Osteocyte (in vitro differentiated cells): ENCODE data around the gene UBE2D4. TPM values are rescaled to one million over a fixed set of nuclear protein-coding genes. Genes with fewer than 3 reads are reported as not detected.
"Not testable (repeated sequence)": the region's sequence is repeated elsewhere in the genome, so short reads cannot be mapped to it uniquely, and the experiment has no call there.

Experiments used
- DNase-seq: peaks from one replicate; pipeline ENCODE4 v3.0.0; 2021; ENCODE audit warnings: mixed read lengths; ENCODE audit not compliant: unreplicated experiment; ENCODE audit errors: extremely low spot score
- H3K27ac Mint-ChIP-seq: one replicate; pipeline ENCODE4 v1.8.0; 2021; ENCODE audit warnings: mild to moderate bottlenecking, mixed read lengths; ENCODE audit not compliant: unreplicated experiment
- H3K27me3 Mint-ChIP-seq: one replicate; pipeline ENCODE4 v1.8.0; 2021; ENCODE audit warnings: mixed read lengths; ENCODE audit not compliant: unreplicated experiment
- H3K36me3 Mint-ChIP-seq: one replicate; pipeline ENCODE4 v1.8.0; 2021; ENCODE audit warnings: mixed read lengths; ENCODE audit not compliant: unreplicated experiment
- H3K4me1 Mint-ChIP-seq: one replicate; pipeline ENCODE4 v1.8.0; 2021; ENCODE audit warnings: mixed read lengths; ENCODE audit not compliant: unreplicated experiment
- H3K4me3 Mint-ChIP-seq: one replicate; pipeline ENCODE4 v1.8.0; 2021; ENCODE audit warnings: mild to moderate bottlenecking, moderate library complexity, mixed read lengths; ENCODE audit not compliant: unreplicated experiment
- H3K9me3 Mint-ChIP-seq: one replicate; pipeline ENCODE4 v1.8.0; 2021; ENCODE audit warnings: mixed read lengths; ENCODE audit not compliant: unreplicated experiment
- total RNA-seq: library from RNA; stranded (reverse); gene quantifications from 2 replicates; pipeline ENCODE4 v1.2.1, GENCODE V29; 2021
- TF ChIP-seq, protein P1 (sequence below): fragments of 200-600 bp; sonication (generic); IDR thresholded peaks from 2 replicates; pipeline ENCODE4 v1.5.0; 2021; ENCODE audit warnings: antibody characterized with exemption, mild to moderate bottlenecking, moderate library complexity

UBE2D4 gene
- total RNA-seq, 1 donor from 2014 or later, result 18.5 TPM

DNA sequence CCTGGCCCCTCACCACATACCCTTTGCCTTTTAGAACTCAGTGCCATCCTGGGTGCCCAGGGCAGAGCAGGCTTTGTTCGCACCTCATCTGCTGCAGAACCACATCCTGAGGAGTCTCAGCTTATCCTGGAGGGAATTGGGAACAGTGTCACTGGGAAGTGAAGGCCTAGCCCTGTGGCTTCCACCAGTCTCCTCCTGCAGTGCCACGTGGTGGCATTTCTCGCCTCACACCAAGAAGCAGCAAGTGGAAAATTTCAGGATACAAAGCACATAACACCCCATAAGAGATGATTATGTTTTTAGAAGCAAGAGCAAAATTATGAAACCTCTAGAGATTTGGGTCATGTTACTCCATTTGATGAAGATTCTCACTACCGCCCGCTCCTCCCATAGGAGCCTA is 26.8 kb downstream of the UBE2D4 start:
- no peak overlapping the region for H3K27ac Mint-ChIP-seq
- TF ChIP-seq, protein P1, sequence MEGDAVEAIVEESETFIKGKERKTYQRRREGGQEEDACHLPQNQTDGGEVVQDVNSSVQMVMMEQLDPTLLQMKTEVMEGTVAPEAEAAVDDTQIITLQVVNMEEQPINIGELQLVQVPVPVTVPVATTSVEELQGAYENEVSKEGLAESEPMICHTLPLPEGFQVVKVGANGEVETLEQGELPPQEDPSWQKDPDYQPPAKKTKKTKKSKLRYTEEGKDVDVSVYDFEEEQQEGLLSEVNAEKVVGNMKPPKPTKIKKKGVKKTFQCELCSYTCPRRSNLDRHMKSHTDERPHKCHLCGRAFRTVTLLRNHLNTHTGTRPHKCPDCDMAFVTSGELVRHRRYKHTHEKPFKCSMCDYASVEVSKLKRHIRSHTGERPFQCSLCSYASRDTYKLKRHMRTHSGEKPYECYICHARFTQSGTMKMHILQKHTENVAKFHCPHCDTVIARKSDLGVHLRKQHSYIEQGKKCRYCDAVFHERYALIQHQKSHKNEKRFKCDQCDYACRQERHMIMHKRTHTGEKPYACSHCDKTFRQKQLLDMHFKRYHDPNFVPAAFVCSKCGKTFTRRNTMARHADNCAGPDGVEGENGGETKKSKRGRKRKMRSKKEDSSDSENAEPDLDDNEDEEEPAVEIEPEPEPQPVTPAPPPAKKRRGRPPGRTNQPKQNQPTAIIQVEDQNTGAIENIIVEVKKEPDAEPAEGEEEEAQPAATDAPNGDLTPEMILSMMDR, result no peak
- H3K36me3 Mint-ChIP-seq, result peaks cover 33% of the 10 kb centered on the region
- no peak overlapping the region for H3K4me3 Mint-ChIP-seq
- no peaks in the 10 kb centered on the region for H3K9me3 Mint-ChIP-seq
- no peaks in the 10 kb centered on the region for H3K4me1 Mint-ChIP-seq
- no peaks in the 10 kb centered on the region for H3K27me3 Mint-ChIP-seq
- no peak for DNase-seq

DNA sequence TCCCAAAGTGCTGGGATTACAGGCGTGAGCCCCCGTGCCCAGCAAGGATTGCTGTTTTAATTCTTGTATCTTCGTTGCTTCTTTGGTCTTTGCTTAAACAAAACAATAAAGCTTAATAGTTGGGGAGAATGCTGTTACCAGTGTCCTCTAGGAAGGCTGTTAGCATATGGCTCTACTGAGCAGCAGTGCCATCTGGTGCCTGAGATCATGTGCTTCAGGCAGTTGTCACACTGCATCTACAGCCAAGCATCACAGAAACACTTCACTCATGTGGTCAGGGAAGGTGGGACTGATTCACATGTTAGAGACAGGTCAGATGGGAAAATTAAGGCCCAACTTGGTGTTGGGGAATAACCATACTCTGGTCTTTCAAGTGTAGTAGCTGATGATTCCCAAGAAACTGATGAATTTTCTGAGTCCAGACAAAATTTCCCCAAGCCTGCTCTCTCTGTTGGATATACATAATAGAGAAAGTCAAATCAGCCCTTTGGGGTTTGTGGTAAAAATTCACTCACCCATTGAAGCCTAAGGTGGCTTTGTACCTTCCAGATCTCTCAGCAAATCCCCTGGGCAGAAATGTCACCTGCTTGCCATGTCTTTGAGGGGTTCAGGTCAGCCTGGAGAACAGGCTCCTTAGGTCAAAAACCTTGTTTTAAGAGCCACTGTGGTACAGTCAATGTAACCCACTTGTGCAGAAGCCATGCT is 28.4 kb downstream of the UBE2D4 start:
- Mint-ChIP-seq H3K27ac (no peak overlapping the region), H3K4me3 (no peak overlapping the region)

GRCh38 chr7:43956027-43956426 is 29.8 kb downstream of the UBE2D4 start:
- Mint-ChIP-seq H3K36me3 (peaks cover 27% of the 10 kb centered on the region), H3K4me1 (no peaks in the 10 kb centered on the region), H3K9me3 (no peaks in the 10 kb centered on the region), H3K27ac (no peak overlapping the region), H3K4me3 (no peak overlapping the region), H3K27me3 (no peaks in the 10 kb centered on the region)
- DNase-seq, result no peak
- TF ChIP-seq, protein P1, result no peak

More for the DNA sequence above, 28.4 kb downstream of the UBE2D4 start:
- TF ChIP-seq, protein P1, result peak; percentile 58
- Mint-ChIP-seq H3K4me1 (no peaks in the 10 kb centered on the region), H3K27me3 (no peaks in the 10 kb centered on the region), H3K9me3 (no peaks in the 10 kb centered on the region), H3K36me3 (peaks cover 27% of the 10 kb centered on the region)
- DNase-seq, result no peak

- Mint-ChIP-seq H3K9me3 (no peaks in the 10 kb centered on the region), H3K4me3 (no peak overlapping the region), H3K27ac (no peak overlapping the region), H3K27me3 (no peaks in the 10 kb centered on the region), H3K36me3 (peaks cover 8% of the 10 kb centered on the region), H3K4me1 (no peaks in the 10 kb centered on the region)
- TF ChIP-seq, protein P1, result no peak
- DNase-seq, result no peak
These were observed 34.7 kb downstream of the UBE2D4 start for GRCh38 chr7:43960933-43961332.

GRCh38 chr7:43966392-43966791 is 40.2 kb downstream of the UBE2D4 start:
- not testable (repeated sequence) for H3K27ac Mint-ChIP-seq, H3K4me1 Mint-ChIP-seq, H3K9me3 Mint-ChIP-seq, H3K27me3 Mint-ChIP-seq, DNase-seq, H3K36me3 Mint-ChIP-seq, H3K4me3 Mint-ChIP-seq

- H3K9me3 Mint-ChIP-seq, H3K27me3 Mint-ChIP-seq, DNase-seq, H3K4me3 Mint-ChIP-seq, H3K36me3 Mint-ChIP-seq, H3K4me1 Mint-ChIP-seq, H3K27ac Mint-ChIP-seq: not testable (repeated sequence)
These were observed 42.2 kb downstream of the UBE2D4 start for GRCh38 chr7:43968172-43969040.

DNA sequence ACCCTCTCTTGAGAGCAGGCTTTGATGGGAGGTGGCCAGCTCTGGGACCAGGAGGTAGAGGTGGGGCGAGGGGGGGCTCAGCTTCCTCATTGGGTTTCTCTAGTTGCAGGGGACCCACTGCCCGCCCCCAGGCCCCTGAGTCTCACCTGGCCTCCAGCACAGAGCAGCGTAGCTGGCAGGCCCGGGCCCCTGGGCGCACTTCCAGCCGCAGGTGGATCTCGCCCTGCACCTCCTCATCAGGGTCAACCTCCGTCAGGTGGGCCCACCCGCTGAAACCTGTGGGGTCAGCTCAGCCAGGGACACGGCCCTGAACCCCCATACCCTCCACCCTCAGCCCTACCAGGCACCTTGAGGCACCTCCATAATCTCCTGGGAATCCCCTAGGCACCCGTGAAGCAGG is 43.4 kb downstream of the UBE2D4 start:
- not testable (repeated sequence) for H3K4me3 Mint-ChIP-seq, H3K27me3 Mint-ChIP-seq, H3K27ac Mint-ChIP-seq, H3K4me1 Mint-ChIP-seq, DNase-seq, H3K9me3 Mint-ChIP-seq, H3K36me3 Mint-ChIP-seq

GRCh38 chr7:43970698-43971097 is 44.5 kb downstream of the UBE2D4 start:
- not testable (repeated sequence) for H3K4me3 Mint-ChIP-seq, H3K27me3 Mint-ChIP-seq, H3K9me3 Mint-ChIP-seq, H3K4me1 Mint-ChIP-seq, H3K36me3 Mint-ChIP-seq, H3K27ac Mint-ChIP-seq, DNase-seq
